Measurements from ENCODE around the gene ACSM2B.

GRCh38 chr16:20617271-20617670 is 41.1 kb upstream of the ACSM2B start:
- no peak for TF ChIP-seq POLR2AphosphoS5 (IDR thresholded peaks at IDR 0.05; ENCODE audit: low read depth, low read length)
- no peak for TF ChIP-seq TCF7L2 (IDR thresholded peaks at IDR 0.05; ENCODE audit: borderline replicate concordance, extremely low read depth, insufficient read depth, insufficient read length)
- no peak for TF ChIP-seq CTCF (IDR thresholded peaks at IDR 0.05 in 2 of 3, conservative IDR thresholded peaks at IDR 0.05 in 1 of 3; ENCODE audit: borderline replicate concordance in 1 of 3, insufficient read depth in 1 of 3, low read depth in 2 of 3, low read length in 2 of 3)
- TF ChIP-seq EZH2phosphoT487 (IDR thresholded peaks at IDR 0.05; ENCODE audit: borderline replicate concordance), result no peak
- TF ChIP-seq CEBPB (IDR thresholded peaks at IDR 0.05; ENCODE audit: low read depth), result no peak
- no peak for TF ChIP-seq RAD21 (IDR thresholded peaks at IDR 0.05; ENCODE audit: low read depth)
- no peak for TF ChIP-seq FOSL1 (IDR thresholded peaks at IDR 0.05; ENCODE audit: low read depth)
